HG02973 (cell line): ENCODE data around the gene USP43.
"Not testable (repeated sequence)": the region's sequence is repeated elsewhere in the genome, so short reads cannot be mapped to it uniquely, and the experiment has no call there.

Experiments
- ATAC-seq: cut with Tn5 transposase; IDR thresholded peaks from one replicate; pipeline ENCODE4 v1.9.1; 2021; ENCODE audit warnings: moderate library complexity; ENCODE audit not compliant: unreplicated experiment

USP43 gene

DNA sequence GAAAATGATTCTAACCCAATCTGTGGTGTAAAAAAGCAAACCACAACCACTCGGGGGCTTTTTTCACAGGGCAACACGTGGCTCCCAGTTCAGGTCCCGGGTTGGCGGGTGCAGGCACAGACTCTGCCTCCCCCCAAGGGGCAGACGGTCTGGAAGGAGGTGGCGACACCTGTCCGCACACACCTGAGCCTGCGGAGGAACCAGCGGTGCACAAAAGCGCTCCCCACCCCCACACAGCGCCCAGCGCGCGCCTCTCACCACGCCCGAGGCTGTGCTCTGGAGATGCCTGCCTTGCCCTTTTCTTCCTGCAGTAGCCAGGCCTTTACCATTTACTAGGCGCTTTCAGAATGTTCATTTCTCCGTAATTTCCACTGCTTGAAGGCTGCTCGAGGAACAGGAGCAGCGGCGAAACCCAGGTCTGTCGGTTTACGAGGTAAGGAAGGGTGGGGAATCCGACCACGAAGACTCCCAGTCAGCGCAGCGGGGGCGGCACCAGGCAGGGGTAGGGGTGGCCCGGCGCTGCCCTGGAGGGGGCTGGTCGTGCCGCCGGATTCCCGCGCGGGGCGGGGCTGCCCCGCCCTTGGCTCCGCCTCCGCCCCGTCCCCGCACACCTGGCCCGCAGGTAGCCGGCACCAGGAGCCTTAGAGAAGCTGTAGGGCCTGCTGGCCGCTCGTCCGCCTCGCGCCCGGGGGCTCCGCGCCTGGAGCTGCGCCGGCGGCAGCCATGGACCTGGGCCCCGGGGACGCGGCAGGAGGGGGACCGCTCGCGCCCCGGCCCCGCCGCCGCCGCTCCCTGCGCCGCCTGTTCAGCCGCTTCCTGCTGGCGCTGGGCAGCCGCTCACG, at the start of gene USP43:
USP43 (plus strand) TSS at position 608 of the 842 bp plus-strand sequence; CDS start at position 724, 116 bp downstream.
- no peak for ATAC-seq

- not testable (repeated sequence) for ATAC-seq
These were observed 47.7 kb upstream of the USP43 start for GRCh38 chr17:9597638-9598037.

- no peak for ATAC-seq
These were observed 46.7 kb upstream of the USP43 start for GRCh38 chr17:9598661-9599060.

GRCh38 chr17:9604583-9604982, 40.7 kb upstream of the USP43 start:
- not testable (repeated sequence) for ATAC-seq

GRCh38 chr17:9606453-9606852, 38.9 kb upstream of the USP43 start:
- ATAC-seq, result no peak

- not testable (repeated sequence) for ATAC-seq
These were observed 38.3 kb upstream of the USP43 start for GRCh38 chr17:9607058-9607457.

DNA sequence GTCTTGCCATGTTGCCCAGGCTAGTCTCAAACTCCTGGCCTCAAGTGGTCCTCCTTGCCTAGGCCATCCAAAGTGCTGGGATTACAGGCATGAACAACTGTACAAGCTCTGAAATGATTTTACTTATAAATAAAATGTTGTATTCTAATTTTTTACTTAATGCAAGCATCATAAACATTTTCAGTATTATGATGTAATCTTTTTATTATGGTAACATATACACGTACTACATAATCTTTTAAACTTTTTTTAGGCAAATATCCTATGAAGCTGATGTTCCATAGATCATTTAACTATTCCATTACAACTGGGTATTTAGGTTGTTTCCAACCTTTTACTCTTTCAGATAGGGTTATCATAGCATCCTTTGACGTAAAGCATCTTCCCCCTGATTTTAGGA, 33.8 kb upstream of the USP43 start:
- ATAC-seq, result no peak

- ATAC-seq, result no peak
These were observed 33.3 kb upstream of the USP43 start for GRCh38 chr17:9612006-9612405.

- ATAC-seq, result no peak
These were observed 29.8 kb upstream of the USP43 start for GRCh38 chr17:9615486-9615885.

GRCh38 chr17:9622961-9623360, 22.4 kb upstream of the USP43 start:
- ATAC-seq, result no peak

- ATAC-seq, result no peak
These were observed 16.8 kb upstream of the USP43 start for GRCh38 chr17:9628509-9628908.

DNA sequence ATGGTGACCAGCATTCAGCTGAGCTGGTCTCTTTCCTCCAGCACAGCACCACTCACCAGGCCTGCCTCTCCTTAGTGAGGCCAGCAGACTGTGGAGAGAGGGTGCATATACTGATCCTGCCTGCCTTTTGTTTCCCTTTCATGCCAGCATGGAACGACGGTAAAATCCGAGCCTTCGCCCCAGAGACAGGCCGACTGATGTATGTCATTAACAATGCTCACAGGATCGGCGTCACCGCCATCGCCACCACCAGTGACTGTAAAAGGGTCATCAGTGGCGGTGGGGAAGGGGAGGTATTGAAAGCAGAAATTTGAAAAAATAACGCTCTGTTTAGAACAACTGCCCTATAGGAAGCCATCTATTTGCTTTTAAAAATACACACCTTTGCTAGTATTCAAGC, 12.6 kb upstream of the USP43 start:
- no peak for ATAC-seq

DNA sequence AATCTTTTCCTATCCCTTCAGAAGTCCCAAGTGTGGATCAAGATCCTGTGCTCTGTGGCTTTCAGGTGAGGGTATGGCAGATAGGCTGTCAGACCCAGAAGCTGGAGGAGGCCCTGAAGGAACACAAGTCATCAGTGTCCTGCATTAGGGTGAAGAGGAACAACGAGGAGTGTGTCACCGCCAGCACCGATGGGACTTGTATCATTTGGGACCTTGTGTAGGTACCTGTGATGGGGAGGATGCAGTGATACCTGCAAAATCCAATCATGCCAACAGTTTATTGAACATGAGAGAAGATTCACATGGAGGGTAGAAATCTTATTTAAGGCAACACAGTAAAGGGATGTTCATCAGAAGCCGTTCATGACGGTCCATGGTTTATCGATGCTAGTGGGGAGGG, 10.0 kb upstream of the USP43 start:
- ATAC-seq, result no peak

DNA sequence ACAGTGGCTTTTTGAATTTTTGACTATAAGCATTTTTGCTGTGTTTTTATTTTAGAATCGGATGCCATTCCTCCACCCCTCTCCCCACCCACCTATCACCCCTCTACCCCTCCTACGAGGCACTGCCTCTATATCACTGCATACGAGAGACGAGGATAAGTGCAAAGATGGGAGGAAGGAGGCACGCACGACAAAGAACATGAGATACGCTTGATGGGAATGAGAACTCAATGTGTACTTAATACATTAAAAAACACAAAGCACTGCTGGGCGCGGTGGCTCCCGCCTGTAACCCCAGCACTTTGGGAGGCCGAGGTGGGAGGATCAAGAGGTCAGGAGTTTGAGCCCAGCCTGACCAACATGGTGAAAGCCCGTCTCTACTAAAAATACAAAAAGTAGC, 8.8 kb upstream of the USP43 start:
- no peak for ATAC-seq

GRCh38 chr17:9640388-9640787, 4.9 kb upstream of the USP43 start:
- ATAC-seq, result not testable (repeated sequence)

- no peak for ATAC-seq
These were observed 1.7 kb upstream of the USP43 start for GRCh38 chr17:9643611-9644010.

- no peak for ATAC-seq
These were observed 681 bp downstream of the USP43 start for GRCh38 chr17:9645851-9646545.

DNA sequence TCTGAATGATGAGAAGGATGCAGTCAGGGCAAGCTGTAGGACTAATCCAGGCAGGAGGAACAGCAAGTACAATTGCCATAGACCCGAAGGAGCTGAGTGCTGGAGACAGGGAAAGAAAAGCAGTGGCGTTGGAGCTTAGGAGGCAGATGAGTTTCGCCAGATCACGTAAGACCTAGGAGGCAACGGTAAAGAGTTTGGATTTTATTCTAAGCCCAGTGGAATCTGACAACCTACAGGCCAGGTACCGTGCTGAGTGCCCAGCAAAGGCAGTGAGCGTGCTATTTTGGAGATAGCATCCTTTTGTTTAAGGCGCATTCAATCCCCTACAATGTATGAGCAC, 1.2 kb downstream of the USP43 start:
- ATAC-seq, result no peak

DNA sequence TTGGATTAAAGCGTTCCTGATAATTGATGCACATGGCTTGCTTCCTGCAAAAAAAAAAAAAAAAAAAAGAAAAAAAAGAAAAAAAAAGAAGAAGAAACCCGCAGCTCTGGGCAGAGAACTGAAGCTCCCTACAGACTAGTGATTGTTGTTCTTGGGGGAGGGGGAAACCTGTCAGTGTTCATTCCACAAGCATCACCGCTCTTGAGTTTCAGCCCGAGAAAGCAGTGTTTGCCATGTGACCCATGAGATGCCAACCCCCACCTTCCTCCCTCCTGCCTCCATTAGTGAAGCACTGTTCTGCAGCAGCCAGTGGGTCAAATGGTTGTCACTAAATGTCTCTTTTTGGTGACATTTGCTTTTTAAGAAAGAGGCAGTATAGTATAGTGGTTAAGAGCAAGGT, 1.7 kb downstream of the USP43 start:
- no peak for ATAC-seq

- ATAC-seq, result no peak
These were observed 3.3 kb downstream of the USP43 start for GRCh38 chr17:9648521-9649110.

- ATAC-seq, result no peak
These were observed 13.4 kb downstream of the USP43 start for GRCh38 chr17:9658593-9659211.

DNA sequence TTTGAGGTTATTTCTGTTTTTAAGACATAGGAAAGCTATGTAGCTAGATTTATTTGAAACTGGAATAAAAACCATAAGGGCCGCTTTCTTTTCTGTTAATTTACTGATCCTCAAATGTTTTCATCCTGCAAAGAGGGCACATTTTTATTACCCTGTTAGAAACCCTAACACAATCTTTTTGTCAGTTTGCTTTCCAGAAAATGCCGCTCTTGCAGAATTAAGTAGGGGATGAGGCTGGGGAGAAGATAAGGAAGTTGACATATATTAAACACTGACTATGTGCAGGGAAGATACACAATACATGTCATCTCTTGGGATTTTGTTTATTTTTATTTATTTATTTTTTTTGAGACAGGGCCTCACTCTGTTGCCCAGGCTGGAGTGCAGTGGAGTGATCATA, 15.7 kb downstream of the USP43 start:
- ATAC-seq, result no peak
